K562 (cell line): Measurements from ENCODE around the gene KRT76. TPM values are rescaled to one million over a fixed set of nuclear protein-coding genes. Genes with fewer than 3 reads are reported as not detected.

ENCODE experiments used
- ATAC-seq: fragments of 200-7000 bp; cut with Tn5 transposase; 3 replicates; pipeline ENCODE4 v1.9.1; 2020; ENCODE audit warnings: moderate library complexity
- BruUV-seq: library from RNA; stranded (reverse); fragments of 400-500 nt; replicated peaks from 2 replicates; lab custom pipeline; 2021; lab: Mats Ljungman, UMichigan
- CTCF ChIA-PET: fragments of 300-600 bp; formaldehyde crosslinking; extraction: SDS; loops from one replicate; lab custom pipeline; 2021; ENCODE audit warnings: low intra/inter-chr PET ratio; lab: Yijun Ruan, JAX
- POLR2A ChIA-PET: fragments of 300-600, 350-650 bp; sonication (Branson Sonifier 250); formaldehyde crosslinking; extraction: SDS; loops from one replicate; lab custom pipeline; 2021; ENCODE audit warnings: antibody characterized with exemption, inconsistent platforms; lab: Yijun Ruan, JAX
- DNase-seq, 4 experiments: peaks; one replicate each; pipeline versions ENCODE4 v3.0.0 to v3.0.0-alpha.2; 2011 to 2018; ENCODE audit warnings: low spot score in 3 of 4, mixed read lengths in 3 of 4; ENCODE audit errors: extremely low read depth in 1 of 4
- FAIRE-seq: peaks from 2 replicates; lab custom pipeline; 2011; peaks lifted over from hg19 to GRCh38; lab: Jason Lieb, UNC
- H2AFZ ChIP-seq: 2 replicates; pipeline ENCODE4 v1.6.0; 2011; ENCODE audit warnings: low read depth, low read length, control low read depth, inconsistent platforms
- H3K27ac ChIP-seq: fragments of 200-600 bp; 3 replicates; pipeline ENCODE4 v1.8.0; 2011; ENCODE audit warnings: low read depth, mild to moderate bottlenecking, control low read depth, inconsistent platforms, low read length, moderate library complexity, mixed read lengths; ENCODE audit errors: extremely low read depth
- H3K27me3 ChIP-seq, 2 experiments: fragments of 300-600 bp in 1 of 2; 2 replicates in 1 of 2; 3 replicates in 1 of 2; pipeline versions ENCODE4 v1.6.0 to v1.8.0; 2011; ENCODE audit warnings: inconsistent platforms in 2 of 2, low read length in 2 of 2, mild to moderate bottlenecking in 1 of 2, mixed read lengths in 1 of 2, moderate library complexity in 1 of 2; ENCODE audit not compliant: control insufficient read depth in 2 of 2, insufficient read depth in 2 of 2
- H3K36me3 ChIP-seq: fragments of 300-600 bp; 3 replicates; pipeline ENCODE4 v1.8.0; 2011; ENCODE audit warnings: mild to moderate bottlenecking, low read length, inconsistent platforms; ENCODE audit not compliant: control insufficient read depth, insufficient read depth
- H3K4me1 ChIP-seq, 2 experiments: fragments of 200-600 bp in 1 of 2; replicated peaks in 1 of 2; 2 replicates in 1 of 2; 3 replicates in 1 of 2; pipeline versions ENCODE4 v1.5.1 to v1.8.0; 2011; ENCODE audit warnings: inconsistent platforms in 2 of 2, low read length in 2 of 2, mild to moderate bottlenecking in 1 of 2, mixed read lengths in 1 of 2, moderate library complexity in 1 of 2; ENCODE audit not compliant: control insufficient read depth in 2 of 2, insufficient read depth in 2 of 2
- H3K4me2 ChIP-seq: 2 replicates; pipeline ENCODE4 v1.6.1; 2011; ENCODE audit warnings: low read length, control low read depth, inconsistent platforms, mixed read lengths; ENCODE audit not compliant: insufficient read depth
- H3K4me3 ChIP-seq: fragments of 200-600 bp; sonication (generic), shearing (Covaris generic); 2 replicates; pipeline ENCODE4 v1.5.1; 2016; ENCODE audit warnings: control low read depth, inconsistent platforms
- H3K79me2 ChIP-seq: fragments of 200-600 bp; 3 replicates; pipeline ENCODE4 v1.8.0; 2011; ENCODE audit warnings: low read length, inconsistent platforms; ENCODE audit not compliant: control insufficient read depth, insufficient read depth
- H3K9ac ChIP-seq, 2 experiments: 2 replicates each; pipeline versions ENCODE4 v1.6.0 to v1.6.1; 2011; ENCODE audit warnings: low read depth in 2 of 2, low read length in 2 of 2, control low read depth in 1 of 2, inconsistent platforms in 1 of 2, mild to moderate bottlenecking in 1 of 2, mixed read lengths in 1 of 2; ENCODE audit not compliant: insufficient read depth in 1 of 2
- H3K9me1 ChIP-seq: one replicate; pipeline ENCODE4 v1.6.0; 2011; ENCODE audit warnings: inconsistent platforms, mild to moderate bottlenecking, low read length, moderate library complexity; ENCODE audit not compliant: control insufficient read depth, insufficient read depth
- H3K9me3 ChIP-seq: replicated peaks from 2 replicates; pipeline ENCODE4 v1.5.1; 2011; ENCODE audit warnings: low read depth, low read length, inconsistent platforms; ENCODE audit not compliant: control insufficient read depth, insufficient read depth
- H4K20me1 ChIP-seq: replicated peaks from 2 replicates; pipeline ENCODE4 v1.6.1; 2011; ENCODE audit warnings: low read length, inconsistent platforms, mixed read lengths; ENCODE audit not compliant: control insufficient read depth, insufficient read depth
- ADNP ChIP-seq: fragments of 200-800 bp; sonication (Bioruptor generic); IDR thresholded peaks from 2 replicates; pipeline ENCODE4 v1.6.1; 2016; ENCODE audit warnings: missing genetic modification characterization, missing compliant biosample characterization
- ARHGAP35 ChIP-seq: fragments of 450-650 bp; IDR thresholded peaks from 2 replicates; pipeline ENCODE4 v1.6.1; 2018; ENCODE audit not compliant: partially characterized antibody
- CBX3 ChIP-seq, 2 experiments: IDR thresholded peaks; 1 replicate in 1 of 2; 2 replicates in 1 of 2; pipeline ENCODE4 v1.6.1; 2012; ENCODE audit warnings: inconsistent platforms in 2 of 2, low read length in 2 of 2, borderline replicate concordance in 1 of 2, control low read depth in 1 of 2
- DDX20 ChIP-seq: fragments of 450-650 bp; IDR thresholded peaks from 2 replicates; pipeline ENCODE4 v1.6.1; 2016; ENCODE audit warnings: missing genetic modification characterization, low read depth, mild to moderate bottlenecking, missing compliant biosample characterization, moderate library complexity
- MNT ChIP-seq, 2 experiments: fragments of 450-650 bp; conservative IDR thresholded peaks; 2 replicates each; pipeline ENCODE4 v1.6.1; 2017; ENCODE audit warnings: mild to moderate bottlenecking in 2 of 2, moderate library complexity in 2 of 2
- SP1 ChIP-seq: sonication (generic); formaldehyde crosslinking; IDR thresholded peaks from 2 replicates; pipeline ENCODE4 v1.8.1; 2022; ENCODE audit warnings: mild to moderate bottlenecking, missing genetic modification reagents
- SREBF2 ChIP-seq: sonication (generic); formaldehyde crosslinking; IDR thresholded peaks from 2 replicates; pipeline ENCODE4 v1.4.0; 2020; ENCODE audit warnings: mild to moderate bottlenecking, missing genetic modification reagents
- TCF7L2 ChIP-seq: fragments of 150-350 bp; IDR thresholded peaks from 2 replicates; pipeline ENCODE4 v1.6.1; 2016; ENCODE audit warnings: low read depth, mild to moderate bottlenecking, low read length, moderate library complexity
- U2AF1 ChIP-seq: fragments of 200-400 bp; formaldehyde crosslinking; optimal IDR thresholded peaks from 2 replicates; pipeline ENCODE3; 2017; ENCODE audit warnings: mild to moderate bottlenecking, low read depth, low read length, moderate library complexity
- USF1 ChIP-seq: sonication (generic); formaldehyde crosslinking; IDR thresholded peaks from 2 replicates; pipeline ENCODE4 v1.9.0; 2022; ENCODE audit warnings: mild to moderate bottlenecking, missing genetic modification reagents
- ZBTB9 ChIP-seq: fragments of 450-650 bp; formaldehyde crosslinking; IDR thresholded peaks from 2 replicates; pipeline ENCODE4 v1.4.0; 2020; ENCODE audit warnings: mild to moderate bottlenecking, moderate library complexity
- ZNF12 ChIP-seq: sonication (generic); formaldehyde crosslinking; IDR thresholded peaks from 2 replicates; pipeline ENCODE4 v1.4.0; 2020; ENCODE audit warnings: mild to moderate bottlenecking, missing genetic modification reagents
- ZNF165 ChIP-seq: fragments of 250-450 bp; sonication (Bioruptor Pico); IDR thresholded peaks from 2 replicates; pipeline ENCODE4 v1.4.0; 2020; ENCODE audit warnings: borderline replicate concordance
- WGBS: fragments of 100-300 bp; shearing (Covaris generic); methylation state at CpG from one replicate; pipeline ENCODE4 v1.1.6; 2016; ENCODE audit warnings: low coverage, mixed read lengths; ENCODE audit not compliant: insufficient coverage; ENCODE audit errors: missing lambda C conversion rate; 5-methylcytosine and 5-hydroxymethylcytosine counted together
- in situ Hi-C: fragments of 300-500 bp; cut with MboI; formaldehyde crosslinking; loops from 4 replicates; pipeline ENCODE4 v1.15.0; 2018; ENCODE audit warnings: inconsistent platforms, mixed read lengths
- intact Hi-C: fragments of 100-400 bp; cut with micrococcal nuclease; formaldehyde crosslinking; loops from 2 replicates; pipeline ENCODE4 v1.14.2; 2022
- polyA plus RNA-seq, 8 experiments: library from polyadenylated mRNA; depleted of rRNA in 4 of 8; stranded (reverse) in 5 of 8; unstranded in 3 of 8; fragments of >200 nt; fragmentation: Nextera tagmentation in 2 of 8; fragmentation: Illumina TruSeq in 1 of 8; extraction: Ambion mirVana in 2 of 8; extraction: Trizol in 1 of 8; gene quantifications; 2 replicates each; pipeline versions ENCODE4 v1.2.1 to v1.2.3, GENCODE V29; 2011 to 2014; ENCODE audit warnings: inconsistent platforms in 1 of 8, missing spikeins in 1 of 8
- total RNA-seq, 7 experiments: library from RNA; depleted of rRNA in 6 of 7; stranded (reverse); fragments of >200 nt in 6 of 7; fragmentation: Illumina TruSeq in 2 of 7; extraction: Trizol in 2 of 7; gene quantifications; 2 replicates each; pipeline versions ENCODE4 v1.2.1 to v1.2.3, GENCODE V29; 2011 to 2021; ENCODE audit warnings: low replicate concordance in 1 of 7

KRT76 gene
- total and polyA plus RNA-seq, 9 of the 15 experiments (the other 6 are each of a cell fraction or from before 2014, with no cell fraction given): not detected

GRCh38 chr12:52772772-52773171, 4.4 kb downstream of the KRT76 start:
- H3K4me1 ChIP-seq: no peaks in the 10 kb centered on the region
- intact Hi-C loops (no loop called here), in situ Hi-C loops (no loop called here)
- H3K9me1 ChIP-seq: no peaks in the 10 kb centered on the region
- BruUV-seq: no TSS peak
- ATAC-seq (no peak), FAIRE-seq (no peak), DNase-seq (no peak)
- no peaks in the 10 kb centered on the region for H3K9me3 ChIP-seq
- H3K4me3 ChIP-seq: no peak overlapping the region
- H4K20me1 ChIP-seq: no peaks in the 10 kb centered on the region; the same call in none of the 2 replicates
- WGBS: 2% methylated on average over 3 of the region's 3 CpGs
- peaks cover 24 to 73% of the 10 kb centered on the region in 2 experiments for H3K27me3 ChIP-seq
- TF ChIP-seq ARHGAP35 (no peak), ZNF165 (no peak), CBX3 (IDR thresholded peaks at IDR 0.05; ENCODE audit: borderline replicate concordance in 1 of 2, low read length in 2 of 2) (no peak), ZNF12 (CRISPR knock-in tag) (no peak), SP1 (CRISPR knock-in tag) (no peak)
- no peak overlapping the region for H3K4me2 ChIP-seq
- ChIA-PET POLR2A (no interaction called here), CTCF (no interaction called here)
- H3K36me3 ChIP-seq: no peaks in the 10 kb centered on the region
- H3K79me2 ChIP-seq: no peaks in the 10 kb centered on the region
- no peak overlapping the region for H3K9ac ChIP-seq
- no peak overlapping the region for H3K27ac ChIP-seq
- H2AFZ ChIP-seq: no peak overlapping the region

GRCh38 chr12:52772188-52772587, 5.0 kb downstream of the KRT76 start:
- no peak for ATAC-seq
- H3K9ac ChIP-seq: no peak overlapping the region
- H2AFZ ChIP-seq: no peak overlapping the region
- peaks cover 23 to 67% of the 10 kb centered on the region in 2 experiments for H3K27me3 ChIP-seq
- H3K36me3 ChIP-seq: no peaks in the 10 kb centered on the region
- H3K9me3 ChIP-seq: no peaks in the 10 kb centered on the region
- H3K4me3 ChIP-seq: no peak overlapping the region
- H3K9me1 ChIP-seq: no peaks in the 10 kb centered on the region
- no TSS peak for BruUV-seq
- H4K20me1 ChIP-seq: no peaks in the 10 kb centered on the region; the same call in none of the 2 replicates
- intact Hi-C loops: no loop called here
- POLR2A ChIA-PET: interaction anchor here (0.6 to 1.0 kb wide), 3 partner anchors 9 to 17 kb away, joined by 3 to 4 read pairs (median 4); no protein-coding TSS in a partner anchor
- H3K4me1 ChIP-seq: no peaks in the 10 kb centered on the region
- CTCF ChIA-PET: no interaction called here
- no peak for FAIRE-seq
- in situ Hi-C loops: no loop called here
- H3K79me2 ChIP-seq: no peaks in the 10 kb centered on the region
- no peak overlapping the region for H3K4me2 ChIP-seq
- H3K27ac ChIP-seq: no peak overlapping the region
- DNase-seq: no peak
- no peak for TF ChIP-seq USF1
- TF ChIP-seq TCF7L2: no peak
- TF ChIP-seq SREBF2 (CRISPR knock-in tag): no peak
- no peak for TF ChIP-seq ZBTB9 (CRISPR knock-in tag)
- no peak for TF ChIP-seq U2AF1
- no peak for TF ChIP-seq ADNP (tag)
- TF ChIP-seq DDX20 (tag): no peak
- TF ChIP-seq MNT (conservative IDR thresholded peaks at IDR 0.05): no peak
- 4% methylated on average over 4 of the region's 4 CpGs for WGBS
